Measurements from ENCODE around the gene AP1G1. TPM values are rescaled to one million over a fixed set of nuclear protein-coding genes. Genes with fewer than 3 reads are reported as not detected.

The AP1G1 gene
- 10 to 100 TPM; 38.6 to 44.6 TPM for total RNA-seq

DNA sequence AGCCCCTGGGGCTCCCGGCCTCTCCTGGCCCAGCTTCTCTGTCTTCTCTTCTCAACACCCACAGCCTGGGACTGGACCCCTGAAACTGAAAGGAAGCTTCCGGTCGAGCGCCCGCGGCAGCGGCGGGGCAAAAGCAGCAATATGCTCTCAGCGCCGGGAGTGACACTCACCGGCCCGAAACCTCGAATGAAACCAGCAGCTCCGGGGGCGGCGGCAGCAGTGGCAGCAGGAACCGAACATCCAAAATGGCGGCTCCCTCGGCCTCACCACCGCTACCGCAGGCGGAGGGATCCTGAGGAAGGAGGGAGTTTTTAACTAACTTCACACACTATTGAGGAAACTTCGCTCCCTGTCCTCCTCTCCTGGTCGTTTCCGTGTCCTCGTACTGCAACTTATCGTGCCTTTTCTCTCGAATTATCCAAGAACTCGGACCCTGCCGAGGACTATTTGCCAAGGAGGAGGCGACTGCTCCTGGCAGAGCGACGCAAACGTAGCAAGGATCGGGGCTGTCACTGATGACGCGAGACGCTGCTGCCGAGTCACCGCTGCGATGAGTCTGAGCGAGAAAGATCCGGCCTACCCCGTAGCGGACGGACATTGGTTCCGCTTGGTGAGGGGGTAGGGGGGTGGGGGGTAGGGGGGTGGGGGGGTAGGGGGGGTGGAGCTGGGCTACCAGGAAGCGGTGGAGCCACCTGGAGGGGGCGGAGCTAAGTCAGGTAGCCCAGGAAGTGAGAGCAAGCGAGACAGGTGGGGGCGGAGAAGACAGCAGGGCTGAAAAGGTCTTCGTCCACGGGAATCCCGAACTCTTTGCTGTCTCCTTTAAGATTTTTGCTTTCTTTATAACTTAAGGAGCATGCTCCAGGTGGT, at the start of gene AP1G1:
Gene AP1G1, minus strand, starts transcription at position 242 of the 867 bp plus-strand sequence. CDS start 19,355 bp downstream, outside the sequence.
- Histone ChIP-seq H3K36me3 (no peaks in the 10 kb centered on the region), H3K27ac (peak within 1 kb of the TSS; percentile 96 to 98), H3K4me1 (peaks cover 0 to 32% of the 10 kb centered on the region in 2 donors), H3K4me3 (peak within 1 kb of the TSS; percentile 80 to 88), H3K27me3 (no peaks in the 10 kb centered on the region), H3K9me3 (no peaks in the 10 kb centered on the region)
- TF ChIP-seq, protein P1, sequence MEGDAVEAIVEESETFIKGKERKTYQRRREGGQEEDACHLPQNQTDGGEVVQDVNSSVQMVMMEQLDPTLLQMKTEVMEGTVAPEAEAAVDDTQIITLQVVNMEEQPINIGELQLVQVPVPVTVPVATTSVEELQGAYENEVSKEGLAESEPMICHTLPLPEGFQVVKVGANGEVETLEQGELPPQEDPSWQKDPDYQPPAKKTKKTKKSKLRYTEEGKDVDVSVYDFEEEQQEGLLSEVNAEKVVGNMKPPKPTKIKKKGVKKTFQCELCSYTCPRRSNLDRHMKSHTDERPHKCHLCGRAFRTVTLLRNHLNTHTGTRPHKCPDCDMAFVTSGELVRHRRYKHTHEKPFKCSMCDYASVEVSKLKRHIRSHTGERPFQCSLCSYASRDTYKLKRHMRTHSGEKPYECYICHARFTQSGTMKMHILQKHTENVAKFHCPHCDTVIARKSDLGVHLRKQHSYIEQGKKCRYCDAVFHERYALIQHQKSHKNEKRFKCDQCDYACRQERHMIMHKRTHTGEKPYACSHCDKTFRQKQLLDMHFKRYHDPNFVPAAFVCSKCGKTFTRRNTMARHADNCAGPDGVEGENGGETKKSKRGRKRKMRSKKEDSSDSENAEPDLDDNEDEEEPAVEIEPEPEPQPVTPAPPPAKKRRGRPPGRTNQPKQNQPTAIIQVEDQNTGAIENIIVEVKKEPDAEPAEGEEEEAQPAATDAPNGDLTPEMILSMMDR (IDR thresholded peaks at IDR 0.05), result peak in 1 of 2 donors; percentile 5
- peak; percentile 96 for DNase-seq (ENCODE audit: low spot score)

DNA sequence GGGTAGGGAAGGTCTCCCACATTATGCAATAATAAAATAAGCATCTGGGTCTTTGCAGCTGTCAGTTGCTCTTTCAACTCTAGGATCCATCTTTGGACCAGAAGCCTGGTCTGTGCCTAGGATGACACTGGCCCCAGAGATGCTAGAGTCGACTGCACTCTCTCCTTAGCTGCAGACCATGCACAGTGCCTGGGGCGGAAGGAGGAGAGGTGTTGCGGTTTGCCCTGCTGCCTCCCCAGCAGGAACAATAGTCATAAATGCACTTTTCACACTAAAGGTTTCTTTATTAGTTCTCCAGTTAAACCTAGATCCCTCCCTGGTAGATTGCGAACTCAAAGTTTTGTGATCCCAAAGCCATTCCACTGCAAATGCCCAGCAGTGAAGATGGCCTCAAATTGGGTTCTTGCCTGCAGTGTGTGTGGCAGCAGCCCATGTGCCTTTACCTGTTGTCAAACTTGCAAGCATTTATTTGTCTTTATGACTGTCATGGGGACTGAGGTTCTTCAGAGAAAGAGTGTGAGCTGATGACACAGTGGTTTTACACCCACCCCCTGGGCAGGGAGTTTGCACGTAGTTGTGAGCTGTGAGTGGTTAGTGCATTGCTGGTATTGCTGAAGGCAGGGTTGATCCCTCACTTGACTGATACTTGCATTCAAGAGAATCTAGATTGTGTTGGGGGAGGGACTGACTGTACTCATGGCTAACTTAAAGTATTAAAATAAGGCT, 47.5 kb upstream of the AP1G1 start:
- Histone ChIP-seq H3K4me3 (no peak overlapping the region), H3K36me3 (peaks cover 34% of the 10 kb centered on the region), H3K27ac (peak overlapping the region in 1 of 2 donors; percentile 3), H3K9me3 (no peaks in the 10 kb centered on the region), H3K4me1 (peaks cover 0 to 10% of the 10 kb centered on the region in 2 donors), H3K27me3 (no peaks in the 10 kb centered on the region)
- no peak for DNase-seq (ENCODE audit: low spot score)
- TF ChIP-seq, protein P1 (IDR thresholded peaks at IDR 0.05), result no peak

DNA sequence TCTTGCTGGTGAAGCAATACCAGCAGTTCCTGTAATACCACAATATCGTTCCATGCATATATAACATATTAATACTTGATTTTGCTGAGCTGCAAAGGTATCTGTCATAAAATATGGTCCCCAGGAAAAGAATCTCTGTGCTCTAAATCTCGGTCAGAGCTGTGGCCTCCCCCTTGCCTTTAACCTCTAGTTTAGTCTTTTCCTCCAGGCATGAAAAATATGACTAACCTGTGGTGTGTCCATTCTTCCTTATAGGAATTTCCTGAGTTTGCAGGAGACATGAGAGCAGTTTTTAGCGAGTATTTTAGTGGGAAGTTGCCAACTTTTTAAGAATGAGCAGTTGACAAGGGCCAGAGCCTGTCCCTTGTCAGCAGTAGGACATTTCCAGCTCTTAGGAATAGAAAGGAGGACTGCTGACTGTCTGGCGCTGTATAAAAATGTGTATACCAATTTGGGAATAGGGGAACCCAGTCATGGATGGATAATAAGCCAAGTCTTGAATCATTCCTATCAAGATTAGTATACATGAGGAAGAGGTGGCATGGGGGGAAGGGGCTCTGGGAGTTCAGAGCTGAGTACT, 45.8 kb upstream of the AP1G1 start:
- peaks cover 0 to 10% of the 10 kb centered on the region in 2 donors for H3K4me1 ChIP-seq
- peaks cover 38% of the 10 kb centered on the region for H3K36me3 ChIP-seq
- H3K27me3 ChIP-seq, result no peaks in the 10 kb centered on the region
- H3K4me3 ChIP-seq, result no peak overlapping the region
- no peaks in the 10 kb centered on the region for H3K9me3 ChIP-seq
- TF ChIP-seq, protein P1 (IDR thresholded peaks at IDR 0.05), result no peak
- DNase-seq (ENCODE audit: low spot score), result no peak
- H3K27ac ChIP-seq, result peak overlapping the region in 1 of 2 donors; percentile 64

DNA sequence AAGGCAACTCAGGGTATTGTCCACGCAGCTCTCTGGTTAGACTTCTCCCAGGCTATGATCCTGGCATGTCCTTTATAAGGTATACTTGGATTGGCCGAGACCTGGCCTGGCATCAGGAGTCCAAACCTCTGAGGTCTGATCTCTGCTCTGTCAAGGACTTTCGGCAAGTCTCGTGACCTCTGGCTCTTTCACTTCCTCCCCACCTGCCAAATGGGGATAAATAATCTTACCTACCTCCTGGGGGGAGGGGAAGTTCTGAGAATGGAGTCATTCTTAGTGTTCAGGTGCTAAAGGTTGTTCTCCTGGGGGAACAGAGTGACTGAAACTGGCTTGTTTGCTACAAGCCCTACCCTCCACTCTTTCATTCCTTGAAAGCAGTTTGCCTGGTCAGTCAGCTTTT, 44.8 kb upstream of the AP1G1 start:
- TF ChIP-seq, protein P1 (IDR thresholded peaks at IDR 0.05), result no peak
- no peak for DNase-seq (ENCODE audit: low spot score)
- Histone ChIP-seq H3K36me3 (peaks cover 43% of the 10 kb centered on the region), H3K4me1 (peaks cover 0 to 10% of the 10 kb centered on the region in 2 donors), H3K4me3 (no peak overlapping the region), H3K9me3 (no peaks in the 10 kb centered on the region), H3K27ac (no peak overlapping the region), H3K27me3 (no peaks in the 10 kb centered on the region)

DNA sequence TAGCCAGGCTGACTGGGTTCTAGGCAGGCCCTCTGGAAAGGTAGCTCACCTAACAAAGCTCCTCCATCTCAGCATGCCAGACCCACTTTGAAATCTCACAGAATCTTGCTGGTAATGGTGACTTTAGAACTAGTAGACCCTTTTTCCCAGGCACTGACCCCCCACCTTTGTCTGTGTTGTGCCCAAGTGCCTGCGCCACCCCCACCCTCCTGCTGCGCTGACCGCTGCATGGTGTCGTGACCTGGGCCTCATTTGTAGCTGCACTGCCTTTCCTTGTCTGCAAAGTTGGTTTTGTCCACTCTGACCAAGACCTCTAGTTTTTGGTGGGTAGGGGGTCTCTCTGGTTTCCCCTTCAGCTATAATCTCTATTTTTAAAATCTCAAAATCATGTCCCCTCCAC, 43.9 kb upstream of the AP1G1 start:
- Histone ChIP-seq H3K4me3 (no peak overlapping the region), H3K27me3 (no peaks in the 10 kb centered on the region), H3K9me3 (no peaks in the 10 kb centered on the region), H3K4me1 (peaks cover 0 to 14% of the 10 kb centered on the region in 2 donors), H3K27ac (no peak overlapping the region), H3K36me3 (peaks cover 48% of the 10 kb centered on the region)
- DNase-seq (ENCODE audit: low spot score), result no peak
- TF ChIP-seq, protein P1 (IDR thresholded peaks at IDR 0.05), result no peak
